CD8-positive, alpha-beta memory T cell (primary cell): Measurements from ENCODE around the gene CCL3. TPM values are rescaled to one million over a fixed set of nuclear protein-coding genes. Genes with fewer than 3 reads are reported as not detected.
A peak's percentile ranks its signal among the peaks of the same experiment; 100 is the strongest.

Experiments
- CTCF ChIA-PET: fragments of 350-600 bp; sonication (Branson Sonifier 250); formaldehyde crosslinking; loops from one replicate; lab custom pipeline; 2021; ENCODE audit warnings: antibody characterized with exemption; lab: Charles Lee
- POLR2A ChIA-PET: fragments of 350-600 bp; sonication (Branson Sonifier 250); formaldehyde crosslinking; loops from one replicate; lab custom pipeline; 2021; ENCODE audit warnings: antibody characterized with exemption; lab: Charles Lee
- DNase-seq, 5 donors: peaks; one replicate each; pipeline versions ENCODE4 v3.0.0 to v3.0.0-alpha.2; 2020 to 2022; ENCODE audit warnings: mixed read lengths in 1 of 5
- H3K27ac ChIP-seq: one replicate; pipeline ENCODE4 v1.7.0; 2013; ENCODE audit warnings: low read depth, mild to moderate bottlenecking, low read length, moderate library complexity
- H3K27me3 ChIP-seq: 2 replicates; pipeline ENCODE4 v1.7.0; 2013; ENCODE audit warnings: low read length, mild to moderate bottlenecking; ENCODE audit not compliant: insufficient read depth, poor library complexity, severe bottlenecking
- H3K36me3 ChIP-seq: 2 replicates; pipeline ENCODE4 v1.7.0; 2013; ENCODE audit warnings: mild to moderate bottlenecking, low read length, moderate library complexity; ENCODE audit not compliant: insufficient read depth
- H3K4me1 ChIP-seq: 2 replicates; pipeline ENCODE4 v1.7.0; 2013; ENCODE audit warnings: mild to moderate bottlenecking, low read length, moderate library complexity; ENCODE audit not compliant: insufficient read depth
- H3K4me3 ChIP-seq: 2 replicates; pipeline ENCODE4 v1.7.0; 2013; ENCODE audit warnings: mild to moderate bottlenecking, low read length
- H3K9me3 ChIP-seq: 2 replicates; pipeline ENCODE4 v1.7.0; 2013; ENCODE audit warnings: mild to moderate bottlenecking, low read length
- H3K27ac Mint-ChIP-seq, 8 donors: one replicate each; pipeline ENCODE4 v1.8.0; 2020 to 2021; ENCODE audit warnings: mixed read lengths in 8 of 8, mild to moderate bottlenecking in 6 of 8, inconsistent platforms in 3 of 8, moderate library complexity in 3 of 8
- H3K27me3 Mint-ChIP-seq, 2 donors: one replicate each; pipeline ENCODE4 v1.8.0; 2020 to 2021; ENCODE audit warnings: mixed read lengths in 2 of 2, mild to moderate bottlenecking in 1 of 2, moderate library complexity in 1 of 2
- H3K36me3 Mint-ChIP-seq, 3 donors: one replicate each; pipeline ENCODE4 v1.8.0; 2020 to 2021; ENCODE audit warnings: mixed read lengths in 3 of 3, inconsistent platforms in 1 of 3, mild to moderate bottlenecking in 1 of 3
- H3K4me1 Mint-ChIP-seq, 3 donors: one replicate each; pipeline ENCODE4 v1.8.0; 2020 to 2021; ENCODE audit warnings: mixed read lengths in 3 of 3, inconsistent platforms in 1 of 3, mild to moderate bottlenecking in 1 of 3
- H3K4me3 Mint-ChIP-seq, 7 donors: one replicate each; pipeline ENCODE4 v1.8.0; 2020 to 2021; ENCODE audit warnings: mixed read lengths in 7 of 7, mild to moderate bottlenecking in 6 of 7, moderate library complexity in 4 of 7, inconsistent platforms in 2 of 7
- H3K9me3 Mint-ChIP-seq, 5 donors: one replicate each; pipeline ENCODE4 v1.8.0; 2020 to 2022; ENCODE audit warnings: mixed read lengths in 5 of 5, mild to moderate bottlenecking in 3 of 5, moderate library complexity in 2 of 5, inconsistent platforms in 1 of 5
- polyA plus RNA-seq: library from polyadenylated mRNA; unstranded; fragments of 300-500 nt; fragmentation: Illumina TruSeq; gene quantifications from one replicate; pipeline ENCODE4 v1.2.3, GENCODE V29; 2021
- total RNA-seq, 2 experiments: library from RNA; stranded (reverse); gene quantifications; one replicate each; pipeline ENCODE4 v1.2.3, GENCODE V29; 2021

Gene CCL3
- total RNA-seq (1,000 to 10,000 TPM; 1,154 to 1,264 TPM), polyA plus RNA-seq (2.3 TPM)

GRCh38 chr17:36089888-36090836 lies at the start of gene CCL3:
CCL3 (minus strand) TSS chr17:36090143; CDS start chr17:36090058, 85 bp downstream.
- no peaks in the 10 kb centered on the region for H3K36me3 Mint-ChIP-seq
- H3K9me3 ChIP-seq, result no peaks in the 10 kb centered on the region
- DNase-seq, result peak in 1 of 5 donors; percentile 58
- H3K27me3 ChIP-seq, result no peaks in the 10 kb centered on the region
- peaks cover 59 to 83% (median 73%) of the 10 kb centered on the region in 3 donors for H3K4me1 Mint-ChIP-seq
- no peaks in the 10 kb centered on the region for H3K9me3 Mint-ChIP-seq
- peak within 1 kb of the TSS; percentile 67 to 97 (median 88) for H3K27ac Mint-ChIP-seq
- H3K36me3 ChIP-seq, result no peaks in the 10 kb centered on the region
- peaks cover 25% of the 10 kb centered on the region for H3K4me1 ChIP-seq
- ChIA-PET POLR2A (no interaction called here), CTCF (interaction anchor here (1.0 to 1.3 kb wide), 2 partner anchors 17 to 58 kb away, joined by 3 read pairs; no protein-coding TSS in a partner anchor)
- peak within 1 kb of the TSS; percentile 41 for H3K27ac ChIP-seq
- no peaks in the 10 kb centered on the region for H3K27me3 Mint-ChIP-seq
- no peak within 1 kb of the TSS for H3K4me3 ChIP-seq
- H3K4me3 Mint-ChIP-seq, result peak within 1 kb of the TSS; percentile 48 to 87 (median 62)

DNA sequence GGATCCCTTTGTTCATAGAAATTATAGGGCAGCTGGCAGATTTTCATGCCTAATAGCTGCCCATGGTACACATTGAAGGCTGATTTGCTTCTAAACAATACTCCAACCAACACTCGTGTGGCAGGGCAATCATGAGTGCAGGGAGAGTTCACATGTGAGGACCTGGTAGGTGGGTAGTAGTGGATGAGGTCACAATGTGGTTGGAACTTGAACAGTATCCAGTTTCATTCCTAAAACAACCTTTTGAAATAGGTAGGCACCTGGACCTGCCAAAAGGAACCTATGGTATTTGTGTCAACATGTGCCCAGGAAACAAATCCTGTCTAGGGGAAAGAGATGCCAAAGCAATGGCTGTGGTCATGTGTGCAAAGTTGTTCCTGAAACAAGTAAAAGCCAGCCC lies 46.5 kb upstream of the CCL3 start:
- CTCF ChIA-PET, result interaction anchor here (1.0 kb wide), 2 partner anchors 13 to 160 kb away, joined by 3 read pairs; no protein-coding TSS in a partner anchor
- no peak overlapping the region for H3K4me3 Mint-ChIP-seq
- no peaks in the 10 kb centered on the region for H3K4me1 ChIP-seq
- peaks cover 0 to 10% of the 10 kb centered on the region in 2 donors for H3K27me3 Mint-ChIP-seq
- H3K4me1 Mint-ChIP-seq, result peaks cover 0 to 7% (median 6%) of the 10 kb centered on the region in 3 donors
- DNase-seq, result no peak
- H3K9me3 ChIP-seq, result no peaks in the 10 kb centered on the region
- POLR2A ChIA-PET, result no interaction called here
- H3K36me3 Mint-ChIP-seq, result peaks cover 1 to 3% (median 3%) of the 10 kb centered on the region in 3 donors
- H3K36me3 ChIP-seq, result no peaks in the 10 kb centered on the region
- H3K9me3 Mint-ChIP-seq, result peaks cover 0 to 4% (median 0%) of the 10 kb centered on the region in 5 donors
- H3K27ac ChIP-seq, result no peak overlapping the region
- no peaks in the 10 kb centered on the region for H3K27me3 ChIP-seq
- peak overlapping the region in 1 of 8 donors; percentile 3 for H3K27ac Mint-ChIP-seq
- H3K4me3 ChIP-seq, result no peak overlapping the region

DNA sequence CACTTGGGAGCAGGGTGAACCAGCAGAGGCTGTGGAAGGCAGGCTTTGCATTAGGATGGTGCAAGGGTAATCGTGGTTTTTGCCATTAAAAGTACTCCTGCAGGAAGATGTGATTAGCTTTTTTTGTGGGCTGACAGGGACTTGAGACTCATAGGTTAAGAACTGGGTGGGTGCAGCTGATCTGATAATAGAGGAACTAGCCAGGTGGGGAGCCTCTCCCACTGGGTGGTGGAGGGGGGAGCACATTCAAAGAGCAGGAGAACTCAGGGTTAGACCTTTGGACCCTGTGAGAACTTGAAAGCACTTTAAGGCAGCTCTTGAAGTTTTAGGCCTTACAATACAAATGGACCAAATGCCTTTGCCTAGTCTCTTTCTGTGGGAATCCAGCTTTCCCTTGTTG lies 46.1 kb upstream of the CCL3 start:
- Mint-ChIP-seq H3K9me3 (peaks cover 0 to 4% (median 0%) of the 10 kb centered on the region in 5 donors), H3K27me3 (peaks cover 0 to 10% of the 10 kb centered on the region in 2 donors), H3K36me3 (peaks cover 1 to 3% (median 3%) of the 10 kb centered on the region in 3 donors), H3K4me1 (peaks cover 0 to 7% (median 3%) of the 10 kb centered on the region in 3 donors), H3K4me3 (no peak overlapping the region), H3K27ac (peak overlapping the region in 1 of 8 donors; percentile 8)
- no peaks in the 10 kb centered on the region for H3K36me3 ChIP-seq
- H3K4me1 ChIP-seq, result no peaks in the 10 kb centered on the region
- ChIA-PET CTCF (interaction anchor here (1.0 kb wide), 2 partner anchors 13 to 160 kb away, joined by 3 read pairs; no protein-coding TSS in a partner anchor), POLR2A (no interaction called here)
- H3K27me3 ChIP-seq, result no peaks in the 10 kb centered on the region
- no peak overlapping the region for H3K27ac ChIP-seq
- no peak overlapping the region for H3K4me3 ChIP-seq
- H3K9me3 ChIP-seq, result no peaks in the 10 kb centered on the region
- DNase-seq, result no peak

DNA sequence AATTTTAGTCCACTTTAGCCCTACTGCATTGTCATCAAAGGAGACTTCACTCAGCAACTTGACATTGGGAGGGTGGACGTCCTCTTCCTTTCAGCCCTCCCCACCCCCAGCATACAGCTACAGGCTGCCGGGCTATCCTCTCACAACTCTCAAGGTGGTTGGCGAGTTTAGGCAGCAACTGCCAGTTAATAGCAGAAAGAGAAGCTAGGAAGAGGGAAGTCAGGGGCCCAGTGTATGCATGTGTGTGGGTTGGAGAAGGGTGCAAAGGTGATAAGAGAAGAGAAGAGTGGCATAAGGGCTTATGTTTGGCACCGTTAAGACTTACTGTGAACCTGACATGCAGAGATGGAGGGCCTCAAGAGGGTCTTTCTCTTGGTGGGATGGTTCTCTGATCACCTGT lies 45.5 kb upstream of the CCL3 start:
- no peak overlapping the region for H3K4me3 ChIP-seq

GRCh38 chr17:36133602-36134236 lies 43.8 kb upstream of the CCL3 start:
- Histone ChIP-seq H3K4me1 (no peaks in the 10 kb centered on the region), H3K36me3 (no peaks in the 10 kb centered on the region), H3K27me3 (no peaks in the 10 kb centered on the region), H3K4me3 (no peak overlapping the region), H3K27ac (no peak overlapping the region), H3K9me3 (no peaks in the 10 kb centered on the region)
- DNase-seq, result no peak
- Mint-ChIP-seq H3K27me3 (peaks cover 0 to 10% of the 10 kb centered on the region in 2 donors), H3K4me1 (peaks cover 3 to 14% (median 12%) of the 10 kb centered on the region in 3 donors), H3K4me3 (no peak overlapping the region), H3K27ac (peak overlapping the region in 1 of 8 donors; percentile 25), H3K9me3 (peaks cover 0 to 4% (median 0%) of the 10 kb centered on the region in 5 donors), H3K36me3 (peaks cover 1 to 3% (median 3%) of the 10 kb centered on the region in 3 donors)
- CTCF ChIA-PET, result interaction anchor here (1.1 to 3.6 kb wide), 2 partner anchors 15 to 47 kb away, joined by 3 to 12 read pairs; no protein-coding TSS in a partner anchor
- POLR2A ChIA-PET, result no interaction called here

More for the DNA sequence above, 45.5 kb upstream of the CCL3 start:
- CTCF ChIA-PET, result interaction anchor here (1.0 kb wide), 2 partner anchors 14 to 159 kb away, joined by 3 read pairs; no protein-coding TSS in a partner anchor
- Histone ChIP-seq H3K27me3 (no peaks in the 10 kb centered on the region), H3K9me3 (no peaks in the 10 kb centered on the region), H3K36me3 (no peaks in the 10 kb centered on the region), H3K4me1 (no peaks in the 10 kb centered on the region), H3K27ac (no peak overlapping the region)
- POLR2A ChIA-PET, result no interaction called here
- H3K4me3 Mint-ChIP-seq, result no peak overlapping the region
- H3K27ac Mint-ChIP-seq, result peak overlapping the region in 1 of 8 donors; percentile 15
- H3K36me3 Mint-ChIP-seq, result peaks cover 1 to 3% (median 3%) of the 10 kb centered on the region in 3 donors
- no peak for DNase-seq
- H3K9me3 Mint-ChIP-seq, result peaks cover 0 to 4% (median 0%) of the 10 kb centered on the region in 5 donors
- H3K27me3 Mint-ChIP-seq, result peaks cover 0 to 10% of the 10 kb centered on the region in 2 donors
- peaks cover 0 to 7% (median 3%) of the 10 kb centered on the region in 3 donors for H3K4me1 Mint-ChIP-seq

GRCh38 chr17:36132421-36132831 lies 42.5 kb upstream of the CCL3 start:
- POLR2A ChIA-PET, result no interaction called here
- peaks cover 1 to 4% (median 3%) of the 10 kb centered on the region in 3 donors for H3K36me3 Mint-ChIP-seq
- H3K36me3 ChIP-seq, result no peaks in the 10 kb centered on the region
- peaks cover 8 to 22% (median 22%) of the 10 kb centered on the region in 3 donors for H3K4me1 Mint-ChIP-seq
- H3K27me3 ChIP-seq, result no peaks in the 10 kb centered on the region
- no peak overlapping the region for H3K4me3 Mint-ChIP-seq
- H3K9me3 ChIP-seq, result no peaks in the 10 kb centered on the region
- peaks cover 0 to 7% of the 10 kb centered on the region in 2 donors for H3K27me3 Mint-ChIP-seq
- peaks cover 6% of the 10 kb centered on the region for H3K4me1 ChIP-seq
- no peak for DNase-seq
- H3K27ac ChIP-seq, result no peak overlapping the region
- H3K4me3 ChIP-seq, result no peak overlapping the region
- no peaks in the 10 kb centered on the region for H3K9me3 Mint-ChIP-seq
- H3K27ac Mint-ChIP-seq, result no peak overlapping the region
- CTCF ChIA-PET, result interaction anchor here (1.0 to 3.6 kb wide), 4 partner anchors 16 to 156 kb away, joined by 3 to 12 read pairs (median 3); no protein-coding TSS in a partner anchor

DNA sequence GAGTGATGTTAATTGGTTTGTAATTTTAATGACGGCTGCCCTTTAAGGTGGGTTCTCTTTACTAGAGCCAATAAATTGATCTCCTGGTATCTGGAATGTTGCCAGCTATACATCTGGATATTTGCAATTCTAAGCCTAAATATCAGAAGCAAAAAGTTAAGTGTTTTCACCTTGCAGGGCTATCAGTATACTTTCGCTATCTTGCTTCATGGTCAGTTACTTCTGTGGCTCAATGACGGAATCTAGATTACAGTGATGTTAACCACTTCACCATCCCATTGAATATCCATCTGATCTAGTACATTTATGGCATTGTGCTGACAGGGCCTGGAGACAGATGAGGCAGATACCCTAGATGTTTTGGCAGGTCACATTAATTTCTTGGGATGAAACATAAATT lies 42.0 kb upstream of the CCL3 start:
- peaks cover 0 to 3% (median 0%) of the 10 kb centered on the region in 5 donors for H3K9me3 Mint-ChIP-seq
- Histone ChIP-seq H3K27me3 (no peaks in the 10 kb centered on the region), H3K36me3 (no peaks in the 10 kb centered on the region), H3K4me1 (peaks cover 9% of the 10 kb centered on the region), H3K9me3 (no peaks in the 10 kb centered on the region), H3K4me3 (no peak overlapping the region), H3K27ac (no peak overlapping the region)
- no peak overlapping the region for H3K27ac Mint-ChIP-seq
- POLR2A ChIA-PET, result no interaction called here
- H3K27me3 Mint-ChIP-seq, result peaks cover 0 to 7% of the 10 kb centered on the region in 2 donors
- peaks cover 1 to 4% (median 4%) of the 10 kb centered on the region in 3 donors for H3K36me3 Mint-ChIP-seq
- CTCF ChIA-PET, result interaction anchor here (1.0 to 3.6 kb wide), 3 partner anchors 17 to 156 kb away, joined by 3 to 12 read pairs (median 3); no protein-coding TSS in a partner anchor
- DNase-seq, result no peak
- no peak overlapping the region for H3K4me3 Mint-ChIP-seq
- peaks cover 13 to 27% (median 24%) of the 10 kb centered on the region in 3 donors for H3K4me1 Mint-ChIP-seq
